Aorta (tissue), 5 donors: ENCODE data around the gene ARHGEF38. TPM values are rescaled to one million over a fixed set of nuclear protein-coding genes. Genes with fewer than 3 reads are reported as not detected.

Source experiments
- ATAC-seq: fragments of 200-7000 bp; cut with Tn5 transposase; one replicate; pipeline ENCODE4 v1.9.1; 2022; ENCODE audit warnings: moderate library complexity; ENCODE audit not compliant: low FRiP score
- DNase-seq, 2 donors: peaks; one replicate each; pipeline ENCODE4 v3.0.0-alpha.2; 2020
- H3K27ac ChIP-seq, 2 donors: one replicate each; pipeline ENCODE4 v1.5.1; 2013; ENCODE audit warnings: low read length in 2 of 2, mild to moderate bottlenecking in 2 of 2, moderate library complexity in 2 of 2, control low read depth in 1 of 2, inconsistent platforms in 1 of 2, low read depth in 1 of 2
- H3K27me3 ChIP-seq, 2 donors: one replicate each; pipeline ENCODE4 v1.6.1; 2013; ENCODE audit warnings: control low read depth in 1 of 2, low read length in 1 of 2, mild to moderate bottlenecking in 1 of 2, moderate library complexity in 1 of 2; ENCODE audit not compliant: insufficient read depth in 2 of 2, control insufficient read depth in 1 of 2
- H3K36me3 ChIP-seq, 2 donors: one replicate each; pipeline ENCODE4 v1.6.1; 2013; ENCODE audit warnings: control low read depth in 1 of 2, low read length in 1 of 2, mild to moderate bottlenecking in 1 of 2; ENCODE audit not compliant: insufficient read depth in 2 of 2, control insufficient read depth in 1 of 2
- H3K4me1 ChIP-seq, 2 donors: one replicate each; pipeline ENCODE4 v1.6.1; 2013; ENCODE audit warnings: low read length in 2 of 2, control low read depth in 1 of 2, mild to moderate bottlenecking in 1 of 2, moderate library complexity in 1 of 2; ENCODE audit not compliant: insufficient read depth in 2 of 2, control insufficient read depth in 1 of 2
- H3K4me3 ChIP-seq, 2 donors: one replicate each; pipeline ENCODE4 v1.5.1; 2013; ENCODE audit warnings: low read length in 2 of 2, control low read depth in 1 of 2, mild to moderate bottlenecking in 1 of 2
- H3K9me3 ChIP-seq: one replicate; pipeline ENCODE4 v1.6.1; 2013; ENCODE audit warnings: mild to moderate bottlenecking, low read length; ENCODE audit not compliant: control insufficient read depth
- WGBS, 2 donors: extraction: QIAGEN DNeasy Blood & Tissue Kit; methylation state at CpG; one replicate each; pipeline ENCODE4 v1.1.7; 2013; 5-methylcytosine and 5-hydroxymethylcytosine counted together
- intact Hi-C, 2 donors: fragments of 100-400 bp; cut with DNase I; formaldehyde crosslinking; loops; one replicate each; pipeline versions ENCODE4 v1.14.2 to v1.15.0; 2022
- polyA plus RNA-seq, 2 donors: library from polyadenylated mRNA; stranded (reverse); fragments of 200-250 nt; gene quantifications; one replicate each; pipeline ENCODE4 v1.2.3, GENCODE V29; 2013
- total RNA-seq, 2 donors: library from RNA; stranded (reverse); fragmentation: NEBNext Ultra II Directional; extraction: Animal tissue kit (Norgen Biotek cat#: 25700); gene quantifications; one replicate each; pipeline ENCODE4 v1.2.1, GENCODE V29; 2021
- donor health status: healthy with polysubstance abuse.
- donor health status: Bipolar disorder and iron deficiency.
- donor health status: DM: no; HTN: no; CAD: no.
- donor health status: DM: no; HTN: no; CAD: no.
- donor health status: DM: yes; HTN: yes; CAD: no.

ARHGEF38 gene
- total and polyA plus RNA-seq, 4 donors: 0.75 TPM; not detected in 3

DNA sequence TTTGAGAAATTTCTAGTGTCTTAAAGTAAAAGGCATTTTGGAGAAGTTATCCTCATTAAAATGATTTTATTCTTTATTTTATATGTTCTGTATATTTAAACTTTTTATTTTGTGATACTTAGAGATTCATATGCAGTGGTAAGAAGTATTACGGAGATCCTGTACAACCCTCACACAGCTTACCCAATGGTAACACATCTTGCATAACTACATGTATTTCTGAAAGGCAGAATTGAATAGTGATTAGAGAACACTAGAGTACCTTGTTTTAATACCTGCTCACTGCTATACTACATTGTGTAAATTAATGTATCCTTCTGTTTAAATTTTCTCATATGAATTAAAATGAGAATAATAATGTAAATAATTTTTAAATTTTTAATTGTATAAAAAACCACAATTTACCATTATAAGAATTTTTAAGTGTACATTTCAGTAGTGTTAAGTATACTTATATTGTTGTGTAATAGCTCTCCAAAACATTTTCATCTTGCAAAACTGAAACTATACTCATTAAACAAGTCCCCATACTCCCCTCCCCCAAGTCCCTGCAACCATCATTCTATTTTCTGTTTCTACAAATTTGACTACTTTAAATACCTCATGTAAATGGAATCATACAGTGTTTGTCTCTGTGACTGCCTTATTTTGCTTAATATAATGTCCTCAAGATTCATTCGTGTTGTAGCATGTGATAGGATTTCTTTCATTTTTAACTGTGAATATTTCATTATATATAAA, 110.7 kb downstream of the ARHGEF38 start:
- ATAC-seq: no peak
- no peaks in the 10 kb centered on the region for H3K4me1 ChIP-seq
- intact Hi-C loops: loop anchor here in 1 of 2 donors (10.0 kb wide), 1 partner anchor 138 kb away; no protein-coding TSS in a partner anchor
- H3K36me3 ChIP-seq: no peaks in the 10 kb centered on the region
- no peak for DNase-seq
- H3K27me3 ChIP-seq: no peaks in the 10 kb centered on the region
- H3K4me3 ChIP-seq: no peak overlapping the region
- no peak overlapping the region for H3K27ac ChIP-seq
- 86 to 91% methylated on average over 2 of the region's 2 CpGs for WGBS, 2 donors
- H3K9me3 ChIP-seq: no peaks in the 10 kb centered on the region

DNA sequence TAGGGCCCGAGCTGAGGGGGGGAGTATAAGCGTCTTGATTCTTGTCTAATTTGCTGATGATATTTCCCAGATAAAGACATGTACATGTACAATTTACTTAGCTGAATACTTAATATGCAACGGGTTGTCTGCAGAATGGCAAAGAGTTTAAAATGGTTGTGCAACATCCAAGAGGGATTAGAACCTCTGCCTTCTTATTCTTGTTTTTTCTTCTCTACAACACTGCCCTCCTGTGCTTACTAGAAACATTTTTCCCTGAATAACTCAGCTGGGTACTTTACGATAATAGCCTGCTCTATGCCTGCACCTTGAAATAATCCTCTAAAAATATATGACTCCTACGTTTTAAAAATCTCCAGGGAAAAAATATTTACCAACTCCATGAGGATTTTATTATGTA, 114.3 kb downstream of the ARHGEF38 start:
- no peak for DNase-seq
- no peaks in the 10 kb centered on the region for H3K27me3 ChIP-seq
- ATAC-seq: no peak
- no peak overlapping the region for H3K4me3 ChIP-seq
- H3K9me3 ChIP-seq: no peaks in the 10 kb centered on the region
- intact Hi-C loops: loop anchor here in 1 of 2 donors (10.0 kb wide), 1 partner anchor 142 kb away; no protein-coding TSS in a partner anchor
- H3K27ac ChIP-seq: no peak overlapping the region
- H3K4me1 ChIP-seq: no peaks in the 10 kb centered on the region
- 41 to 45% methylated on average over 5 of the region's 5 CpGs for WGBS, 2 donors
- no peaks in the 10 kb centered on the region for H3K36me3 ChIP-seq

DNA sequence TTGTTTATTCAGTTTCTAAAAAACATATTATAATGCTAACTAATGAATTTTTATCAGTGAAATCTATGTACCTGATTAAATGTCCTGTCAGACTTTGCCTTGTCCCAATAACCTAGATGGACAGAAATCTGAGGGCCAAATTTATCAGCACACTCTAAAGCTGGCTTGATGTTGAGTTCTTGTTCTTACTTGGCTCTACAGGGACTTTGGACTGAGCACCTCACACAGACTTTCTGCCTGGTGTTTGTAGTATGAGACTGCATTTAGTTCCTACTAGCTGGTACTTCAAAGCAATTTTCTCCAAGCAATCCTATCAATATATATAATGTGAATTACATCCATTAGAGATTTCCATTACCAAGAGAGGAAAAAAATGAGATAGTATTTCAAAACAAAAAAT, 118.3 kb downstream of the ARHGEF38 start:
- intact Hi-C loops: no loop called here
- Histone ChIP-seq H3K27me3 (no peaks in the 10 kb centered on the region), H3K36me3 (no peaks in the 10 kb centered on the region), H3K4me3 (no peak overlapping the region), H3K27ac (no peak overlapping the region), H3K9me3 (no peaks in the 10 kb centered on the region), H3K4me1 (no peaks in the 10 kb centered on the region)
- DNase-seq (no peak), ATAC-seq (no peak)

DNA sequence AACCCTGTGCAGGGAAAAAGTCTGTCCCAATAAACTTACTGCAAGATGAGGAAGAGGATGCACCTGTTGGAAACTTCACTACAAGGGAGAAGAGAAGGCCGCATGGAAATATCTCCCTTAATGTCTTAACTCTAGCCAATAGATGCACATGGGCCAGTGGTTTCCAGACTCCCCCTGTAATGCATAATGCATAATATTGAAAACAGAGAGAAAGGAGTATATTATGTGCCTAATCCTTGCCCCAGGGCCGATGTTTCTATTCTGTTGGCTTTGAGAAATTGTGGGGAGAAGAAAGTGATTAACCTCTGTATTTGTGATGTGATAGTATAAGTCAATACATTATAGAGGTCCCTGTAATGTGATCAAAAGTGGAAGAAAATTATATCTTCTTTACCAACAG, 118.9 kb downstream of the ARHGEF38 start:
- no peak for DNase-seq
- no peaks in the 10 kb centered on the region for H3K27me3 ChIP-seq
- H3K9me3 ChIP-seq: no peaks in the 10 kb centered on the region
- intact Hi-C loops: no loop called here
- H3K27ac ChIP-seq: no peak overlapping the region
- 73 to 79% methylated on average over 2 of the region's 2 CpGs for WGBS, 2 donors
- no peaks in the 10 kb centered on the region for H3K4me1 ChIP-seq
- ATAC-seq: no peak
- H3K36me3 ChIP-seq: no peaks in the 10 kb centered on the region
- H3K4me3 ChIP-seq: no peak overlapping the region

DNA sequence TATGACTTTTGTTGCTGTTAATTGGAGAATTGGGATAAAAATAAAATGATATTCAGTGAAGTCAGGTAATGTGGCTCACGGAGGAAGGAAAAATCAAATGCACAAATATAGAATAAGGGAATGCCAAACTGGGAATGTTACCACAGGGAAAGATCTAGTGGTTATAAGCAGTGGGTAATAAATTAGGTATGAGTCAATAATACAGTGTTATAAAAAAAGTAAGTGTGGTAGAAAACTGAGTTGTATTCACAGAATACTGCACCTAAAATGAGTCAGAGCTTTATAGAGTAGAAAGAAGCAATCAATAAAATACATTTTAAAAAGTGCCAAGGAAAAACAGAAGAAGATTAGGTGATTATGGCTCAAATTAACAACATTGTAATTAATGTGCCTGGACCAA, 121.6 kb downstream of the ARHGEF38 start:
- H3K4me1 ChIP-seq: no peaks in the 10 kb centered on the region
- H3K4me3 ChIP-seq: no peak overlapping the region
- no peaks in the 10 kb centered on the region for H3K9me3 ChIP-seq
- no peaks in the 10 kb centered on the region for H3K36me3 ChIP-seq
- no peak for DNase-seq
- intact Hi-C loops: no loop called here
- H3K27me3 ChIP-seq: no peaks in the 10 kb centered on the region
- no peak for ATAC-seq
- H3K27ac ChIP-seq: no peak overlapping the region
- WGBS, 2 donors: 72% methylated on average over 1 of the region's 1 CpG

DNA sequence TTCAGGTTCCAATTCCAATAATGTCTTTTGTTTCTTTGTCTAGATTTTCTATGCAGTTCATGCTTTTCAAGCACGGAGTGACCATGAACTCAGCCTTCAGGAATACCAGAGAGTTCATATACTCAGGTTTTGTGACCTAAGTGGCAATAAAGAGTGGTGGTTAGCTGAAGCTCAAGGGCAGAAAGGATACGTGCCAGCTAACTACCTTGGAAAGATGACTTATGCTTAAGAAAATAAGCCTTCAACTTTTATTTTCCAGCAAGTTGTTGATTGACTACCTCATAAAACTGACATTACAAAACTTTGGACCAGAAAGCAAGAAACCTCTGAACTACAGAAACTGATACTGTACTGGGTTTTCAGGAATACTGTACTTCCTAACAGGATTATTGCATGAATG, 125.3 kb downstream of the ARHGEF38 start:
- no peaks in the 10 kb centered on the region for H3K4me1 ChIP-seq
- peaks cover 0 to 2% of the 10 kb centered on the region in 2 donors for H3K36me3 ChIP-seq
- WGBS, 2 donors: 48 to 51% methylated on average over 2 of the region's 2 CpGs
- ATAC-seq: no peak
- no peaks in the 10 kb centered on the region for H3K27me3 ChIP-seq
- intact Hi-C loops: no loop called here
- no peak overlapping the region for H3K4me3 ChIP-seq
- H3K9me3 ChIP-seq: no peaks in the 10 kb centered on the region
- no peak overlapping the region for H3K27ac ChIP-seq
- DNase-seq: no peak

DNA sequence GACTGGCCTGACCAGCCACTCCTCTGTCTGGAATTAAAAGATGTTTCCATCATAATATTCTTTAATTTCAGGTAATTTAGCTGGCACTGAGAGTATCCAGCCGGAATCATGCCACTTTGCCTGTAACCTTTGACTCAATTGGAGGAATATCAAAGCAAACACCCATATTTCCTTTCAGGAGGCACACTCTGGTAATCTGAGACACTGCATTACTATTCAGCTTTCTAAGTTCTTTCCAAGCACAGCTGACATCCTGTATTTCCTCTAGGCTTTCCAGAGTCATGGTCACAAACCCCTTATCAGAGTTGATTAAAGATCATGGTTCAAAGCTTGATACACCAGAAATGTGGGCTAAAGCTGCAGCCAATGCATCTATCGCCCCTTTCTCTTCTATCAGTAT, 126.8 kb downstream of the ARHGEF38 start:
- WGBS, 2 donors: 37 to 44% methylated on average over 2 of the region's 2 CpGs
- intact Hi-C loops: no loop called here
- H3K9me3 ChIP-seq: no peaks in the 10 kb centered on the region
- DNase-seq (no peak), ATAC-seq (no peak)
- H3K36me3 ChIP-seq: peaks cover 0 to 5% of the 10 kb centered on the region in 2 donors
- H3K4me1 ChIP-seq: no peaks in the 10 kb centered on the region
- no peak overlapping the region for H3K27ac ChIP-seq
- H3K4me3 ChIP-seq: no peak overlapping the region
- H3K27me3 ChIP-seq: no peaks in the 10 kb centered on the region

DNA sequence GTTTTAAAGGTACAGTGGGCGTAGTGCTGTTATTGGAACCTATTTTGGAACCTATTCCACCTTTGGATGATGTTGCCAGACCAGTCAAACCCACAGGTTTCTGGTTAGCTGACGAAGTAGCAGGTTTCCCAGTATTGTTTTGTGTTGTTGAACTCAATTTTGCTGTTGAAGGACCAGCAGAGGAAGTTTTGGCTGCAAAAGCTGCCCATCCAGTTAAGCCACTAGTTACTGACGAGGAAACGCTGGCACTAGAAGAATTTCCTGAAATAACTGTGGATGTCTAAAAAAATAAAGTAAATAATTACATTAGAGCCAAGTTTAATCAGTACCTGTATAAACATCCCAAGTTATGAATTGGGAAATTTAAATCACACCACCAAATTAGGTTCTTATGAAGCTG, 130.6 kb downstream of the ARHGEF38 start:
- no peak overlapping the region for H3K4me3 ChIP-seq
- no peaks in the 10 kb centered on the region for H3K4me1 ChIP-seq
- H3K36me3 ChIP-seq: peaks cover 0 to 7% of the 10 kb centered on the region in 2 donors
- H3K9me3 ChIP-seq: no peaks in the 10 kb centered on the region
- H3K27ac ChIP-seq: no peak overlapping the region
- 59 to 66% methylated on average over 4 of the region's 4 CpGs for WGBS, 2 donors
- DNase-seq (no peak), ATAC-seq (no peak)
- no peaks in the 10 kb centered on the region for H3K27me3 ChIP-seq
- intact Hi-C loops: no loop called here

DNA sequence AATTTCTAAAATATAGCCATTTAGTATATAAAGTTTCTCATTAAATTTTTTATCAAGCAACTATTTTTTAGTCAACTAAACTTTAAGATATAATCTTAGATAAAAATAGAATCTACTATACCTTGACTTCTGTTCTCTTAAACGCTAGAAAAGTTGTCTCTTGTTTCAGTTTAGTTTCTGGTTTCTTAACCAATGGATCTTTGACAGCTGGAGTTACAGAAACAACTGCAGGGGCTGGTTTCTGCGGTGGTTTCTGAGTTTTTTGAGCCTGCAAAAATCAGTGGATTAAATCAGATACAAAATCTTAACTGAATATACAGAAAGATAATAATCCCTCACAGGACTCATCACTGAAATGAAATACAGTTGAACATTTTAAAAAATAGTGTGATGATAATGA, 134.2 kb downstream of the ARHGEF38 start:
- no peaks in the 10 kb centered on the region for H3K4me1 ChIP-seq
- H3K27ac ChIP-seq: no peak overlapping the region
- no peak for DNase-seq
- 90% methylated on average over 2 of the region's 2 CpGs for WGBS, 2 donors
- H3K36me3 ChIP-seq: peaks cover 0 to 7% of the 10 kb centered on the region in 2 donors
- H3K4me3 ChIP-seq: no peak overlapping the region
- H3K9me3 ChIP-seq: no peaks in the 10 kb centered on the region
- no peak for ATAC-seq
- no peaks in the 10 kb centered on the region for H3K27me3 ChIP-seq
- intact Hi-C loops: no loop called here
